HG03196 (cell line): Measurements from ENCODE around the gene STK35.
"Not testable (repeated sequence)": the region's sequence is repeated elsewhere in the genome, so short reads cannot be mapped to it uniquely, and the experiment has no call there.

Source experiments
- ATAC-seq: cut with Tn5 transposase; IDR thresholded peaks from one replicate; pipeline ENCODE4 v1.9.1; 2021; ENCODE audit not compliant: unreplicated experiment

Gene STK35

DNA sequence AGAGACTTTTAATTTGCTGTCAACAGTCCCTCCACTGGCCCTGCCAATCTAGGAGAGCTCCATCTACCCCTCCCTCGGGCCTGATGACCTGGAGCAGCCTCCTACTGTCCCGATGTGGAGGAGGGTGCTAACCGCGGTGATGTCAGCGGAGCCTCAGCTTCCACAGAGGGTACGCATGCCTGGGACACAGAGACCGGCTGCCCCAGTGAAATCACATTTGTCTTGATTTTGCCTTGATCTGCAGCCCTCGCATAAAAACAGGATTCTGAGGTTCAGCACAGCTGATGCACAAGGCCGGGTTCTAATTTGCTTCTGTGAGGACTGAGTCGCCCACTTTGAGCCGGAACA lies 77.6 kb downstream of the STK35 start:
- ATAC-seq: no peak

DNA sequence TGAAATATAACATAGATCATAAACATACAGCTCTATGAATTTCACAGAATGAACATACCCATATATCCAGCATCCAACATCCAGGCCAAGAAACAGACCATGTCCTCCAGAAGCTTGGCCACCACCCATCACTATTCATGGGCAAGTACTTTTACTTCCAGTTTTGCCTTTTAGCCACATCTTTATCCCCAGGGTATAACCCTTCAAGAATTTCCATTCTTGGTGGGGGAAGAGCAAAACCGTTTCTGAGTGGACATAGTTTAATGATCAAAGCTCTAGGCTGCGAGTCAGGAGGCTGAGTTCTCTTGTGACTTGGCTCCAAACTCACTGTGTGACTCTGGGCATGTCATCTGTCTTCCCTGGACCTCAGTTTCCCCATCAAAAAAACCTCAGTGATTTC lies 78.3 kb downstream of the STK35 start:
- ATAC-seq: no peak

DNA sequence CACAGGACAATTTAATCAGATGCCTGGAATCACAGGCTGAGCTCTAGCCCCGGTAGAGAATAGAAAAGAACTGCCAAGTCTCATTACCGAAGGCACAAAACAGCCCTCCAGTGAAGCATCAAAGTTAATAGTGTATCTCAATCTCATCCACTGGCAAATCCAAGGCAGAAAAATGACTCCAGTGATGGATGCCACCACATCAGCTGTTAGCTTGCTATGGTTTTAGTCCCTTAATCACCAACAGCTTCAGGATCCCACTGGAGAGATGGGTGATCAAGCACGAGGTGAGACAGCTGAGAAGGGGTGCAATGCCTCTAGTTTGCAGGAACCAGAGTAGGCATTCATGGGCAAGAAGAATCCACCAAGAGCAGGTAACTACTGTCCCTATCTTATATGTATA lies 81.8 kb downstream of the STK35 start:
- ATAC-seq: no peak

- not testable (repeated sequence) for ATAC-seq
Observed at GRCh38 chr20:2184933-2185332, 83.3 kb downstream of the STK35 start.

DNA sequence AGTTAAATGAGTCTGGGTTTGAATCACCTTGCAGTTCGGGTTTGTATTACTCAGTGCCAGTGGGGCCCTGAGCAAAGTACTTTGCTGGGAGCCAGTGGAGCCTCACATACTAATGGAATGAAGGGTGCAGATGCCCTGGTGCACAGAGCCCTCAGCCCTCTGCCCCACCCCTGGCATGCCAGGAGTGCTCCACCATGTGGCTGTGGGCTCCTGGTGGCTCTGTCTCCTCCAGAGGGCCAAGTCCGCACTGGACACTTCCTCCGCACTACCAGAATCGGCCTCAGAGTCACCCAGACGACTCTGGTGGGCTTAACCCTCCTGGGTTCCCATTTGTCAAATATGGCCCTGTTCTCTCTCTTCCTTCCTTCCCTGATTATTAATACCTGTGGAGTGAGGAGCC lies 94.0 kb downstream of the STK35 start:
- ATAC-seq: no peak

GRCh38 chr20:2197166-2197565 lies 95.5 kb downstream of the STK35 start:
- ATAC-seq: no peak
